Measurements from ENCODE around the gene EDNRA. TPM values are rescaled to one million over a fixed set of nuclear protein-coding genes. Genes with fewer than 3 reads are reported as not detected.

The EDNRA gene
- total RNA-seq, 1 experiment from 2014 or later: 0.71 TPM

DNA sequence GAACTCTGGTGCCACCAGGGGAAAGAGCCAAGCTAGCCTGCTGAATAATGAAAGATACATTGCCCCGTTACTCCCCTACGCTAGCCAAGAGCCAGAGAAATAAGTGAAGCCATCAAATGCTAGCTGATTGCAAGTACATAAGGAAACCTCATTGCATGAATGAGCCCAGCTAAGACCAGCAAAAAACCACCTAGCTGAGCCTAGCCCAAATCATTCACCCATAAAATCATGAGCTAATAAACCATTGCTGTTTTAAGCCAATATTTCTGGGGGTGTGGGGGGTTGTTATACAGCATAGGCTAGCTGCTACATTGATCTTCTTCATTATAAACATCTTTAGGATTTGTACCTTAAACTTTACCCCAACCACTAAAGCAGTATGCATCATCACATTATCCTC lies 15.4 kb upstream of the EDNRA start:
- intact Hi-C loops (cut with micrococcal nuclease; ENCODE audit: unreplicated experiment): no loop called here
- Mint-ChIP-seq H3K4me1 (ENCODE audit: low read depth, unreplicated experiment) (no peaks in the 10 kb centered on the region), H3K4me3 (ENCODE audit: low read depth, unreplicated experiment) (no peak overlapping the region), H3K9me3 (ENCODE audit: low read depth, unreplicated experiment) (peaks cover 1% of the 10 kb centered on the region), H3K27me3 (ENCODE audit: unreplicated experiment) (no peaks in the 10 kb centered on the region), H3K27ac (ENCODE audit: unreplicated experiment) (no peak overlapping the region), H3K36me3 (ENCODE audit: insufficient read depth, unreplicated experiment) (no peaks in the 10 kb centered on the region)
- no peak for DNase-seq
- TF ChIP-seq, protein P1, sequence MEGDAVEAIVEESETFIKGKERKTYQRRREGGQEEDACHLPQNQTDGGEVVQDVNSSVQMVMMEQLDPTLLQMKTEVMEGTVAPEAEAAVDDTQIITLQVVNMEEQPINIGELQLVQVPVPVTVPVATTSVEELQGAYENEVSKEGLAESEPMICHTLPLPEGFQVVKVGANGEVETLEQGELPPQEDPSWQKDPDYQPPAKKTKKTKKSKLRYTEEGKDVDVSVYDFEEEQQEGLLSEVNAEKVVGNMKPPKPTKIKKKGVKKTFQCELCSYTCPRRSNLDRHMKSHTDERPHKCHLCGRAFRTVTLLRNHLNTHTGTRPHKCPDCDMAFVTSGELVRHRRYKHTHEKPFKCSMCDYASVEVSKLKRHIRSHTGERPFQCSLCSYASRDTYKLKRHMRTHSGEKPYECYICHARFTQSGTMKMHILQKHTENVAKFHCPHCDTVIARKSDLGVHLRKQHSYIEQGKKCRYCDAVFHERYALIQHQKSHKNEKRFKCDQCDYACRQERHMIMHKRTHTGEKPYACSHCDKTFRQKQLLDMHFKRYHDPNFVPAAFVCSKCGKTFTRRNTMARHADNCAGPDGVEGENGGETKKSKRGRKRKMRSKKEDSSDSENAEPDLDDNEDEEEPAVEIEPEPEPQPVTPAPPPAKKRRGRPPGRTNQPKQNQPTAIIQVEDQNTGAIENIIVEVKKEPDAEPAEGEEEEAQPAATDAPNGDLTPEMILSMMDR (IDR thresholded peaks at IDR 0.05; ENCODE audit: unreplicated experiment): no peak
- CTCF ChIA-PET: no interaction called here
- BruUV-seq (replicated peaks): no TSS peak

DNA sequence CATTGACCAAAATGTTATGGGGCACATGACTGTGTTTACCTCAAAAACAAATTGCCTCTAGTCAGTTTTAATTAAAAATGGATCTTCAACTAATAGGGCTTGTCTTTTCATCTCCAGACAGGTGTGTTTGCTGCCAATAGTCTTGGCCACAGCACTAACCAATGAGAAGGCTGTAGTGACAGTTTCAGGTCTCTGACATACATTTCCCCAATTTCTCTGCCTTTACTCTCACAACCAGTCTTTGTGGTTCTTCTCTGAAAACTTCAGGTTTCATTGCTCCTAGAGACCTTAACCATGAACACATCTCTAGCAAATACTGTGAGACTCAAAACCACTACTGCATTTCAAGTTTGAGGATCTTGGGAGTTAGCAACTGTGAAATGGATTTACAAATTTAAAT lies 3.5 kb upstream of the EDNRA start:
- BruUV-seq (replicated peaks): no TSS peak
- intact Hi-C loops (cut with micrococcal nuclease; ENCODE audit: unreplicated experiment): no loop called here
- TF ChIP-seq, protein P1 (IDR thresholded peaks at IDR 0.05; ENCODE audit: unreplicated experiment): no peak
- Mint-ChIP-seq H3K4me1 (ENCODE audit: low read depth, unreplicated experiment) (no peaks in the 10 kb centered on the region), H3K4me3 (ENCODE audit: low read depth, unreplicated experiment) (no peak overlapping the region), H3K36me3 (ENCODE audit: insufficient read depth, unreplicated experiment) (peaks cover 11% of the 10 kb centered on the region), H3K9me3 (ENCODE audit: low read depth, unreplicated experiment) (no peaks in the 10 kb centered on the region), H3K27ac (ENCODE audit: unreplicated experiment) (no peak overlapping the region), H3K27me3 (ENCODE audit: unreplicated experiment) (no peaks in the 10 kb centered on the region)
- no peak for DNase-seq
- CTCF ChIA-PET: no interaction called here

DNA sequence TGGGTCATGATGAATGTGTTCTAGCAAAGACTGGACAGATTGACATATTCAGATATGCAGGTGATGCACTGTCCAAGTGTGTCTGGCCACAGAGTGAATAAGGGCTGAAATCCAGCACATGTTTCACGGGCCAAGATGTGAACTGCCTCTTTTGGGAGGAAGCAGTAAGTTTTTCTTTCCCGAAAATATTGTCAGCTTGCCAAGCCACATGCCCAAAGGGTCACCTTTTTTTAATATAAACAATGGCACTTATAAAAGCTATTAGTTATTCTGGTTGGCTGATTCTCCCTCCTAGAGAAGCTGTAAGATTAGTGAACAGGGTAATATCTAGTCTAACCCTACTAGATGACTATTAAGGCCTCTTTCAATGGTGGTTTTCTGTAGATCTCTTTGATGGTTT lies 1.5 kb upstream of the EDNRA start:
- Mint-ChIP-seq H3K9me3 (ENCODE audit: low read depth, unreplicated experiment) (no peaks in the 10 kb centered on the region), H3K27ac (ENCODE audit: unreplicated experiment) (no peak overlapping the region), H3K27me3 (ENCODE audit: unreplicated experiment) (no peaks in the 10 kb centered on the region), H3K4me3 (ENCODE audit: low read depth, unreplicated experiment) (no peak overlapping the region), H3K36me3 (ENCODE audit: insufficient read depth, unreplicated experiment) (peaks cover 11% of the 10 kb centered on the region), H3K4me1 (ENCODE audit: low read depth, unreplicated experiment) (no peaks in the 10 kb centered on the region)
- TF ChIP-seq, protein P1 (IDR thresholded peaks at IDR 0.05; ENCODE audit: unreplicated experiment): no peak
- DNase-seq: no peak
- no TSS peak for BruUV-seq (replicated peaks)
- CTCF ChIA-PET: no interaction called here
- intact Hi-C loops (cut with micrococcal nuclease; ENCODE audit: unreplicated experiment): no loop called here

DNA sequence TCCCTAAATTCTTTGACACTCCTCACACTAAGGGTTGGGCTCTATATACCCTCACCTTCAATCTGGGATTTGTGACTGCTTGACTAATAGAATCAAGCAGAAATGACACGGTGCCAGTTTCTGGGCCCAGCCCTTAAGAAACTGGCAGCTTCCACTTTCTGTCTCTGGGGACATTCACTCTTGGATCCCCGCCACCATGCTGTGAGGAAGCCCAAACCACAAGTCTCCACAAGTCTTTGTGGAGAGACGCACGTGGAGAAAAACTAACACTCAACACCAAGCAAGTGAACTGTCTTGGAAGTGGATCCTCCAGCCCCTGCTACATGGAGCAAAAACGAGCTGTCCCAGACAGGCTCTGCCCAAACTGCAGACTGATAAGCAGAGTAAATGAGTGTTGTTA lies 1.1 kb upstream of the EDNRA start:
- intact Hi-C loops (cut with micrococcal nuclease; ENCODE audit: unreplicated experiment): no loop called here
- CTCF ChIA-PET: interaction anchor here (0.8 kb wide), 1 partner anchor 12 kb away, joined by 3 read pairs; no protein-coding TSS in a partner anchor
- Mint-ChIP-seq H3K4me1 (ENCODE audit: low read depth, unreplicated experiment) (no peaks in the 10 kb centered on the region), H3K9me3 (ENCODE audit: low read depth, unreplicated experiment) (no peaks in the 10 kb centered on the region), H3K36me3 (ENCODE audit: insufficient read depth, unreplicated experiment) (peaks cover 11% of the 10 kb centered on the region), H3K4me3 (ENCODE audit: low read depth, unreplicated experiment) (no peak overlapping the region), H3K27me3 (ENCODE audit: unreplicated experiment) (no peaks in the 10 kb centered on the region), H3K27ac (ENCODE audit: unreplicated experiment) (no peak overlapping the region)
- BruUV-seq (replicated peaks): no TSS peak
- TF ChIP-seq, protein P1 (IDR thresholded peaks at IDR 0.05; ENCODE audit: unreplicated experiment): no peak
- DNase-seq: no peak
